HG03196 (cell line): ENCODE results near the gene NANOGP8.

ENCODE experiments used
- ATAC-seq: cut with Tn5 transposase; IDR thresholded peaks from one replicate; pipeline ENCODE4 v1.9.1; 2021; ENCODE audit not compliant: unreplicated experiment

NANOGP8 gene

DNA sequence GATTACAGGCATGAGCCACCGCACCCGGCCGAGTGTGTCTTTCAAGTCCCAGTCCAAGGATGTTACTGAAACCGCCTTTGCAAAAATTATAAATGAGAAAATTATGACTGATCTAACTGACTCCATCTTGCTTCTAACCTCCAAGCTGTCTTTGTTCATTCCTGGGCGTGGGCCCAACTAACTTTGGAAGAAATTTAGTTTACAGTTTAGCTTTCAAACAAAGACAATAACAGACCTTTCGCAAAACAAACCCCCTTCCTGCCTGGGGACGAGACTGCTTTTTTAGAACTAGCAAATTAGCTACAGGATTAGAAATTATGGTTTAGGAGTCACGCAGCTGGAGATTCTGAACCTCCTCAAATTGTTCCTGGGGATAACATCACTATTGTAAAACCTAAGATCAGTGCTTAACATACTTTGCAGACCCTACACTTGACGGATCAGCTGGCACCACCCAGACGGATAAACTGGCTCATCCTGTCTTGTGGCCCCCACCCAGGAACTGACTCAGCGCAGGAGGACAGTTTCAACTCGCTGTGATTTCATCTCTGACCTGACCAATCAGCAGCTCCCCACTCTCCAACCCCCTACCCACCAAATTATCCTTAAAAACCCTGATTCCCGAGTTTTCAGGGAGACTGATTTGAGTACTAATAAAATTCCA, 23.8 kb downstream of the NANOGP8 start:
- no peak for ATAC-seq

DNA sequence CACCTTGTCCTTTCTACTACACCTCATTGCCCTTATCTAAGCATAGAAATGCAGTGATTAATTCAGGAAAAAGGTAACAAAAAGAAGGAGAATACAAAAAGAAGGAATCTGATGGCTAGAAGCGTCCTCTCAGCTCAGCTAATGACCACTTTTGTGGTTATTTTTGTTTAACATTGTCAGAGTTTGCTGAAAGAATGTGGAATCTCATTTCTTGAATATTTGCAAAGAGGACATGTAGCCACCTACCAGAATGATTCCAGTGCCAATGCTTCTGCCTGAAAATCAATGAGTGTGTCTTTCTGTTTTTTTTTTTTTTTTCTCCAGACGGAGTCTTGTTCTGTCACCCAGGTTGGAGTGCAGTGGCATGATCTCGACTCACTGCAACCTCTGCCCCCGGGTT, 24.5 kb downstream of the NANOGP8 start:
- no peak for ATAC-seq

DNA sequence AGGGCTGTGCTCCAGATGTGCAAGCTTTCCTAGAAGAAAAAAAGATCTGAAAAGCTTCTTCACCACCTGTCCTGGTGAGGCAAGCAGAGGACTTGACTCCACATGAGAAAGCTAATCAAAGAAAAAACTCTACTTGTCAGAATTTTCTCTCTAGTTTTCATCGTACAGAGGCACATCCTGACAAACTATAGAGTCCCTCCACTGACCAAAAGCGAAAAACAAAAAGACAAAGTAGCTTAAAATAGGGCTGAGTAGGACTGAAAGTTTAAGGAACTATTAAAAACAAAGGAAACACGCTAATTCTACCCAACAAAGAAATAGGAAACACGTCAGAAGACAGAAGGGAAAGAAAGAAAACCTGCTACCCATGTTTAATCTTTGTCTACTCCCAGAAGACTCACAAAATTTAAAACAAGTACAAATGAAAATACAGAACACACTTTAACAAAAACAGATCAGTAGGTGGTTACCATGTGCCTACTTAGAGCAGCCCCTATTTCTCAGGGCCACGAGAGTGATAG, 26.5 kb downstream of the NANOGP8 start:
- ATAC-seq, result no peak

DNA sequence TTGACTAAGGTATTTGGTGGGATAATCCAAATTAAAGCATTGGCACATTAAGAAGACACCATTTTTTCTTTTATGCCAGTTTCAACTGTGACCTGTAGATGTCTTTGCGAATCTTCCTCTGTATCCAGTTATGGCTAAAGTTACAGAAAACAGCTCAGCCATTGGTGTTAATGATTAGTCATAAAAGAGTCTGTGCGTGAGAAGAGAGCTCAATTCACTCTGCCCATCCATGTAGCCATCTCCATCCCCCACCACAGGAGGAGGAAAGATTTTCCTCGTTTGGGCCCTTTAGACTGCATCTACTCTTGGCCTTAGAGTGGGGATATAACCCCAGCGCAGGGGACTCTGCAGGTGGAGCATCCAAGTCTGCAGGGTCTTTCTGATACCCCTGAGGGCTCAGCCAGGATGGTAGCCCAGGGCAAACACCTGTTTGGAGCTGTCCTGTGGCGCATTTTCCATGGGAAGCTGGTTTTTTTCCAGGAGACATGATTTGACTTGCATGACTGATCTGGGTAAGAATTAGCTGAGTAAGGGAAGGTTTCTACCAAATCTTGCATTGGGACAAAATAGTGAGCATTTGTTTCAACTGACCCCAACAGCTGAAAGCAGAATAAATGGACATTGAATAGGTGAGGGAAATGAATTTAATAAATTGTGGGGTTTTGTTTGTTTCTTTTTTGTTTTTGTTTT, 29.5 kb downstream of the NANOGP8 start:
- no peak for ATAC-seq

DNA sequence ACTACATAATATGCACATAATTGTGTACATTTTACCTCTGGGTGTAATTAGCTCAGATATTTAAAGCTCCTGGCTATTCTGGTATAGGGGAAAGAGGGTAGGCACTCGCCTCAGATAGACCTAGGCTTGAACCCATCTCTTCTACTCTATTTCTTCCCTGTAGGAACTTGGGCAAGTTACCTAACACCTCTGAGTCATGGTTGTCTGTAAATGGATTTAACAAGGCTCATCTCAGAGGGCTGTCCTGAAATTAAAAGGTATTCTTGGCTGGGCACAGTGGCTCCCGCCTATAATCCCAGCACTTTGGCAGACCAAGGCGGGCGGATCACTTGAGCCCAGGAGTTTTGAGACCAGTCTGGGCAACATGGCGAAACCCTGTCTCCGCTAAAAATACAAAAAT, 30.7 kb downstream of the NANOGP8 start:
- no peak for ATAC-seq

DNA sequence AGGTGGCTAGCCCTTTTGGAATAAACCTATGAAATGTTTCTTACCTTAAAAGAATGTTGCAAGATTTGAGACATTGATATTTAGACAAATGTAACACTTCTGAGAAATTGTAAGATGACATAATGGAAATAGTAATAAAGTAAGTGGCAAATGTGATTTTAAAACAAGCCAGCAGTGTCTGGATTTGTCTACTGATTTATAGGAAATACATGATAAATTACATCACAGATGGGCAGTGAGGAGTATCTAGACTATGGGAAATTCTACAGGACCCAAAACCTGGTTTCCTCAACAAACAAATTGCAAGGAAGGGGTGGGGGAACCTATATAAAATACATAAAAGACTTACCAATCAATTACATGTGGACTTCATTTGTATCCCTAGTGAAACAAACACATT, 37.1 kb downstream of the NANOGP8 start:
- ATAC-seq, result no peak

DNA sequence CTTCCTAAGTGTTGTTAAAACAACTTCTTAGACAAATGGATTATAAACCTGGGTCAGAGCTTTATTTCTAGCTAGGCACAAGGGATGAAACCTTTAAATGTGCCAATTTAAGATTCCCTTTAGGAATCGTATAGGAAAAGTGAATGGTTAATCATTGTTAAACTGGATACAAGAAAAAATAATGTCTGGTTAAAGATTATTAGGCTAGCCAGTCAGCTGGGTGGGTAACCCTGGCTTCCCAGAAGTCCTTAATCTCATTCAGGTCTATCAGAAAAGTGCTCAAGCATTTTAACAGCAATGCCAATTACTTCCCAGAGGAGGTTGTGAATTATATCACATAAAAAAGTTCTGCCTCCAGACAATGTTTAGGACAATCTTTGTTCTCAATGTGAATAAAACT, 37.6 kb downstream of the NANOGP8 start:
- no peak for ATAC-seq

DNA sequence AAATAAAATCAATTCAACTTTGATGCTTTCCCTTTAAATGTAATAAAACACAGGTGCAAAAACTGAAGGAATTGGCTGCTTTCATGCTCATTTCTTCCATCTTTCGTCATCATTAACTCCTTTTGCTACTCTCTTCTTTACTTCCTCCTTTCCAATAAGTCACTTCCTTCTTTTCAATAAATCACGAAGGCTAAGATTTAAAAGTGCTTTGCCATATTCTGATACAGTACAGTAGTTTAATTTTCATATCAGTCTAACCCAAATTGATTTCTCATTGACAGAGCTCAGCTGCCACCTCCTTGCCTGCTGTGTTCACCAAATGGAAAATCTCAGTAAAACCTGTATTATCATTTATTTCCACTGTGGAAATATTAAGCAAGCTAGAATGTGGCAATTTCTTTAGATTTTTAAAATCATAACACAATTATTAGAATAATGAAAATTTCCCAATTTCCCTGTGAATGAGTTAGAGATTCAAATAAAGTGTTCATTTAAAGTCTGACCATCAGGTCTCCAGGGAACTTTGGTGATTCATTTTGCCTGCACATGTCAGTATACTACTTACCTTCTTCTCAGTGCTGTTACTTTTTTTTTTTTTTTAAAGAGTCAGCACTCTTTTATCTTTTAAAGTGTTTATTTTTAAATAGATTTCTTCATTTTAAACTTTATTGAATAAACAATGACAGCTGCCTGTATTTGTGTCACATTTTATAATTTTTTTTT, 41.6 kb downstream of the NANOGP8 start:
- ATAC-seq, result no peak

DNA sequence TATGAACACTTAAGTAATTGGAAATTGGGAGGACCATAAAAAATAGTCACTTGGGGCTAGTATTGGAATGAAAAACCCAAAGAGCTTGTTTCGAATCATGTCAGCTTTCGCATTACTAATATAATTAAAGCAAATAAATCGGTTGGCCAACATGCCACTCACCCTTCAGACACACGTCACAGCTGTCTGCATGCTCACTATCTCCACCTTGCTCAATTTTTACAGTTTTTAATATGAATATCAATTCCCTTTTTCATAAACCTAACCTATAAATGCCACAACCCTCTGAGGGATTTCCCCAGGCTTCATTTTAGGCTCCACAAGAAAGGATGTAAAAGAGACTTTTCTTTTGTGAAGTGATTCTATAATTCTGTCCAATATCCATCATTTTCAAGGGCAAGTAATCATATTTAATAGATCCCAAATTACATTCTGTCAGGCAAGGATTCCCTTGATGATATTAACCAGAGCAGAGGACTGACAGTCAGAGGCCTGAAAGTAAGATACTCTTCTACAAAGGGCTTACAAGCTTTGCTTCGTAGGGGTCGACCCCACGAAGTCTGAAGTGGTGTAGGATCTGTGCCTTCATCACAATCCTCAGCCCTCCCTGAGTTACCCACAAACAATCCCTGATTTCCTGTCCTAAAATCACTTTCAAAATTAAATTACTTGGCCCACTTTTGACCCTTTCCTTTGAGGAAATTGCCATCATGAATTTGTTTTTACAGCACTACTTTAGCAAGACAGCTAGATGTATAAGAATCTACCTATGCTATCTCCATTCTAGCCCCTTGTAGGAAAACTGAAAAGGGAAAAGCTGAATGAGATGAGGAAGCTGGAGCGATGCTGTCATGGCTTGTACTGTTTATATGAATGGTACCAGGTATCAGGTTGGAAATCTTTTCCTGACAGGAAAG, 44.5 kb downstream of the NANOGP8 start:
- ATAC-seq, result no peak

DNA sequence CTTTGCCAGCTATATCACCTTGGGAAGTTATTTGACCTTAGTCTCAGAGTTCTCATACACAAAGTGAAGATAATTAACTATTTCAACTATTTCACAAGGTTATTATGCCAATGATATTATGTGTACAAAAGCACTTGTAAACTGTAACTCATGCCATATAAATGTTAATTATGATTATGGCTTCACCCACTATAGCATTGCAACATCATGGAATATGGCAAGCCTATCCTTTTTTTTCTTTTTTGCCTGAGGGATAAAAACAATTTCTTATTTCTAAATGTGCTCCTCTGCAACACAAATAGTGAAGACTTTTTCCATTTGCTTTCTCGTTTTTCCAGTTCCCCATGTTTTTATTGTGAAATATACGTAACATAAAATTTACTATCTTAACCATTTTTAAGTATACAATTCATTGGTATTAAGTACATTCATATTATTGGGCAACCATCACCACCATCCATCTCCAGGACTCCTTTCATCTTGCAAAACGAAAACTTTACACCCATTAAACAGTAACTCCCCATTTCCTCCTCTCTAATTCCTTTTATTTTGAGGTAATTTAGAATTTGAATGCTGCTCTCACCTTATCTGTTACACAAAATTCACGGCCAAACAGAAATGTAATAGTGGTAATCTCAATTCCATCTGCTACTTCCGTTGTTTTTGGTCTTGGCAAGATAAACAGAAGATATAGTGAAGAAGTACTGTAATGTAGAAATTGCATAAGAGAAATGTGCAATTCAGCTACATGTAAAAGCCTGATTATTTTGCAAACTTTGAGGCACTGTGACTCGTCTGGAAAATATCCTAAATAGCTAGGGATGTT, 46.3 kb downstream of the NANOGP8 start:
- ATAC-seq, result no peak
